A673 (cell line): ENCODE measurements around the gene OBSCN. TPM values are rescaled to one million over a fixed set of nuclear protein-coding genes. Genes with fewer than 3 reads are reported as not detected.

Experiments used
- BruUV-seq: library from RNA; stranded (reverse); fragments of 400-500 nt; replicated peaks from 2 replicates; lab custom pipeline; 2021; lab: Mats Ljungman, UMichigan
- CTCF ChIA-PET: fragments of 300-600 bp; sonication (Branson Sonifier 250); formaldehyde crosslinking; loops from one replicate; lab custom pipeline; 2022; ENCODE audit warnings: antibody characterized with exemption; lab: Charles Lee
- POLR2A ChIA-PET: fragments of 300-600 bp; sonication (Branson Sonifier 250); formaldehyde crosslinking; loops from one replicate; lab custom pipeline; 2022; ENCODE audit warnings: antibody characterized with exemption; ENCODE audit not compliant: low non-redundant PET; lab: Charles Lee
- DNase-seq: peaks from one replicate; pipeline ENCODE4 v3.0.0-alpha.2; 2015; ENCODE audit warnings: low spot score
- H3K27ac ChIP-seq: fragments of 200-600 bp; sonication (generic); 2 replicates; pipeline ENCODE4 v1.5.1; 2016; ENCODE audit warnings: mixed run types, low read depth, mild to moderate bottlenecking, mixed read lengths, antibody characterized with exemption, low read length; ENCODE audit not compliant: poor library complexity, severe bottlenecking
- H3K27me3 ChIP-seq: fragments of 200-600 bp; sonication (generic); replicated peaks from 2 replicates; pipeline ENCODE4 v1.6.1; 2017; ENCODE audit warnings: mixed run types, low read depth, mild to moderate bottlenecking, mixed read lengths, antibody characterized with exemption, low read length; ENCODE audit not compliant: insufficient read depth, poor library complexity
- H3K36me3 ChIP-seq: fragments of 200-600 bp; sonication (generic); 2 replicates; pipeline ENCODE4 v1.6.1; 2016; ENCODE audit warnings: mixed run types, mild to moderate bottlenecking, mixed read lengths, antibody characterized with exemption, low read length; ENCODE audit not compliant: insufficient read depth, poor library complexity, severe bottlenecking
- H3K4me1 ChIP-seq: fragments of 200-600 bp; sonication (generic); 2 replicates; pipeline ENCODE4 v1.6.1; 2017; ENCODE audit warnings: mixed run types, mild to moderate bottlenecking, mixed read lengths, antibody characterized with exemption, low read length; ENCODE audit not compliant: insufficient read depth, poor library complexity, severe bottlenecking
- H3K4me3 ChIP-seq: fragments of 200-600 bp; sonication (generic); 2 replicates; pipeline ENCODE4 v1.5.1; 2016; ENCODE audit warnings: low read depth, mixed run types, mild to moderate bottlenecking, mixed read lengths, low read length; ENCODE audit not compliant: poor library complexity, severe bottlenecking
- H3K9me3 ChIP-seq: fragments of 200-600 bp; sonication (generic); 2 replicates; pipeline ENCODE4 v1.6.1; 2016; ENCODE audit warnings: mixed run types, low read depth, mild to moderate bottlenecking, mixed read lengths, antibody characterized with exemption, low read length; ENCODE audit not compliant: poor library complexity, severe bottlenecking
- CTCF ChIP-seq: fragments of 300-800, 200-600 bp; sonication (generic); conservative IDR thresholded peaks from 2 replicates; pipeline ENCODE4 v1.5.1; 2017; ENCODE audit warnings: low read depth, mild to moderate bottlenecking, antibody characterized with exemption, low read length, moderate library complexity, mixed read lengths
- EZH2 ChIP-seq: fragments of 200-600 bp; sonication (generic); IDR thresholded peaks from 2 replicates; pipeline ENCODE4 v1.6.1; 2017; ENCODE audit warnings: borderline replicate concordance, low read depth, mild to moderate bottlenecking, mixed read lengths, antibody characterized with exemption, low read length; ENCODE audit not compliant: poor library complexity, severe bottlenecking
- intact Hi-C: fragments of 100-400 bp; cut with micrococcal nuclease; formaldehyde crosslinking; loops from one replicate; pipeline ENCODE4 v1.10.0; 2022; ENCODE audit not compliant: unreplicated experiment
- total RNA-seq: library from RNA; stranded (reverse); gene quantifications from 2 replicates; pipeline ENCODE4 v1.2.3, GENCODE V29; 2021

Gene OBSCN
- total RNA-seq, 1 experiment from 2014 or later: 37.7 TPM

- Histone ChIP-seq H3K4me1 (no peaks in the 10 kb centered on the region), H3K9me3 (no peaks in the 10 kb centered on the region), H3K36me3 (peaks cover 6% of the 10 kb centered on the region), H3K4me3 (no peak overlapping the region), H3K27me3 (no peaks in the 10 kb centered on the region), H3K27ac (no peak overlapping the region)
- CTCF ChIA-PET: no interaction called here
- BruUV-seq: no TSS peak
- DNase-seq: no peak
- intact Hi-C loops: no loop called here
- POLR2A ChIA-PET: no interaction called here
- TF ChIP-seq CTCF (no peak), EZH2 (no peak)
These were observed 127.1 kb downstream of the OBSCN start for GRCh38 chr1:228334954-228335353.

GRCh38 chr1:228335406-228336307 lies 127.8 kb downstream of the OBSCN start:
- DNase-seq: no peak

GRCh38 chr1:228336308-228337030 lies 128.6 kb downstream of the OBSCN start:
- BruUV-seq: no TSS peak
- CTCF ChIA-PET: no interaction called here

More at GRCh38 chr1:228335406-228336307, 127.8 kb downstream of the OBSCN start:
- no peaks in the 10 kb centered on the region for H3K27me3 ChIP-seq
- TF ChIP-seq EZH2: no peak
- no peak for TF ChIP-seq CTCF
- intact Hi-C loops: no loop called here
- ChIA-PET CTCF (no interaction called here), POLR2A (no interaction called here)
- no peak overlapping the region for H3K27ac ChIP-seq
- H3K36me3 ChIP-seq: peaks cover 6% of the 10 kb centered on the region
- no peak overlapping the region for H3K4me3 ChIP-seq
- BruUV-seq: no TSS peak
- H3K4me1 ChIP-seq: no peaks in the 10 kb centered on the region
- no peaks in the 10 kb centered on the region for H3K9me3 ChIP-seq

More at GRCh38 chr1:228336308-228337030, 128.6 kb downstream of the OBSCN start:
- Histone ChIP-seq H3K36me3 (peaks cover 6% of the 10 kb centered on the region), H3K27ac (no peak overlapping the region), H3K9me3 (no peaks in the 10 kb centered on the region), H3K4me1 (no peaks in the 10 kb centered on the region), H3K27me3 (no peaks in the 10 kb centered on the region), H3K4me3 (no peak overlapping the region)
- TF ChIP-seq CTCF (no peak), EZH2 (no peak)
- no peak for DNase-seq
- POLR2A ChIA-PET: no interaction called here
- intact Hi-C loops: no loop called here
